ENCODE data around the gene SRRM4. TPM values are rescaled to one million over a fixed set of nuclear protein-coding genes. Genes with fewer than 3 reads are reported as not detected.

The SRRM4 gene
- total and polyA plus RNA-seq, 2 experiments from 2014 or later: 0.53 to 0.63 TPM

DNA sequence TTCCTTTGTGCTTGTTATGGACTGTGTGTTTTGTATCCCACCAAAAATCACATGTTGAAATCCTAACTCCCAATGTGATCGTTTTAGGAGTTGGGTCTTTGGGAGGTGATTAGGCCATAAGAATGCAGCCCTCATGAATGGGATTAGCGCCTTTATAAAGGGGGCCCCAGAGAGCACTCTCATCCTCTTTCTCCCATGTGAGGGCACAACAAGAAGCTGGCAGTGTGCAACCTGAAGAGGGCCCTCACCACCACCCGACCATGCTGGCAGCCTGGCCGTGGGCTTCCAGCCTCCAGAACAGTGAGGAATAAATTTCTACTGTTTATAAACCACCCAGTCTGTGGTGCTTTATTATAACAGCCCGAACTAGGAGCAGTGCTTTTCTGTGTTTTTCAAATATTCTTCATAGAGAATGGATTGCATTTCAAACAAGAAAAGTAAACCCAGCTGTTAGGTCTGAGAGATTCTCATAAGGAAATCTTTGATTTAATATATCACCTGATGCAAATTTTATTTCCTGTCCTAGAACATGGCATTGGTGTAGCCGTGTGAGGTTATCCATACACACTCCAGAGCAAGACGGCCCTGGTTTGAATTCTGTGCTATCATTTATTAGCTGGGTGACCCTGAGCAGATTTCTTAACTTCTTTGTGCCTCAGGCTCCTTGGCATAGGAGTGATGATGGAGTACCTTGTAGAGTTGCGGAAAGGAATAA is 225.2 kb downstream of the SRRM4 start:
- Histone ChIP-seq H3K36me3 (ENCODE audit: insufficient read depth) (no peaks in the 10 kb centered on the region), H4K20me1 (replicated peaks; ENCODE audit: insufficient read depth) (no peaks in the 10 kb centered on the region), H3F3A (replicated peaks; ENCODE audit: low read depth) (0 out of 2 replicates have a peak, but pooled peaks cover 10% of the 10 kb centered on the region), H3K4me1 (ENCODE audit: insufficient read depth) (peaks cover 30% of the 10 kb centered on the region), H3K27me3 (ENCODE audit: insufficient read depth) (no peaks in the 10 kb centered on the region), H3K4me2 (no peak overlapping the region), H3K4me3 (no peak overlapping the region), H3K27ac (ENCODE audit: low read depth) (no peak overlapping the region), H3K79me2 (replicated peaks; ENCODE audit: insufficient read depth) (no peaks in the 10 kb centered on the region), H2AFZ (peak overlapping the region; percentile 8; the same call in 1 of the 2 replicates), H3K9me2 (ENCODE audit: insufficient read depth) (peaks cover 5% of the 10 kb centered on the region; the same call in 1 of the 2 replicates)
- no peaks in the 10 kb centered on the region for H3K36me3 Mint-ChIP-seq (ENCODE audit: low read depth)
- H3K4me1 Mint-ChIP-seq: peaks cover 50% of the 10 kb centered on the region
- H3K9me3 Mint-ChIP-seq: no peaks in the 10 kb centered on the region
- DNase-seq (ENCODE audit: low spot score): peak; percentile 43
- TF ChIP-seq, protein P1, sequence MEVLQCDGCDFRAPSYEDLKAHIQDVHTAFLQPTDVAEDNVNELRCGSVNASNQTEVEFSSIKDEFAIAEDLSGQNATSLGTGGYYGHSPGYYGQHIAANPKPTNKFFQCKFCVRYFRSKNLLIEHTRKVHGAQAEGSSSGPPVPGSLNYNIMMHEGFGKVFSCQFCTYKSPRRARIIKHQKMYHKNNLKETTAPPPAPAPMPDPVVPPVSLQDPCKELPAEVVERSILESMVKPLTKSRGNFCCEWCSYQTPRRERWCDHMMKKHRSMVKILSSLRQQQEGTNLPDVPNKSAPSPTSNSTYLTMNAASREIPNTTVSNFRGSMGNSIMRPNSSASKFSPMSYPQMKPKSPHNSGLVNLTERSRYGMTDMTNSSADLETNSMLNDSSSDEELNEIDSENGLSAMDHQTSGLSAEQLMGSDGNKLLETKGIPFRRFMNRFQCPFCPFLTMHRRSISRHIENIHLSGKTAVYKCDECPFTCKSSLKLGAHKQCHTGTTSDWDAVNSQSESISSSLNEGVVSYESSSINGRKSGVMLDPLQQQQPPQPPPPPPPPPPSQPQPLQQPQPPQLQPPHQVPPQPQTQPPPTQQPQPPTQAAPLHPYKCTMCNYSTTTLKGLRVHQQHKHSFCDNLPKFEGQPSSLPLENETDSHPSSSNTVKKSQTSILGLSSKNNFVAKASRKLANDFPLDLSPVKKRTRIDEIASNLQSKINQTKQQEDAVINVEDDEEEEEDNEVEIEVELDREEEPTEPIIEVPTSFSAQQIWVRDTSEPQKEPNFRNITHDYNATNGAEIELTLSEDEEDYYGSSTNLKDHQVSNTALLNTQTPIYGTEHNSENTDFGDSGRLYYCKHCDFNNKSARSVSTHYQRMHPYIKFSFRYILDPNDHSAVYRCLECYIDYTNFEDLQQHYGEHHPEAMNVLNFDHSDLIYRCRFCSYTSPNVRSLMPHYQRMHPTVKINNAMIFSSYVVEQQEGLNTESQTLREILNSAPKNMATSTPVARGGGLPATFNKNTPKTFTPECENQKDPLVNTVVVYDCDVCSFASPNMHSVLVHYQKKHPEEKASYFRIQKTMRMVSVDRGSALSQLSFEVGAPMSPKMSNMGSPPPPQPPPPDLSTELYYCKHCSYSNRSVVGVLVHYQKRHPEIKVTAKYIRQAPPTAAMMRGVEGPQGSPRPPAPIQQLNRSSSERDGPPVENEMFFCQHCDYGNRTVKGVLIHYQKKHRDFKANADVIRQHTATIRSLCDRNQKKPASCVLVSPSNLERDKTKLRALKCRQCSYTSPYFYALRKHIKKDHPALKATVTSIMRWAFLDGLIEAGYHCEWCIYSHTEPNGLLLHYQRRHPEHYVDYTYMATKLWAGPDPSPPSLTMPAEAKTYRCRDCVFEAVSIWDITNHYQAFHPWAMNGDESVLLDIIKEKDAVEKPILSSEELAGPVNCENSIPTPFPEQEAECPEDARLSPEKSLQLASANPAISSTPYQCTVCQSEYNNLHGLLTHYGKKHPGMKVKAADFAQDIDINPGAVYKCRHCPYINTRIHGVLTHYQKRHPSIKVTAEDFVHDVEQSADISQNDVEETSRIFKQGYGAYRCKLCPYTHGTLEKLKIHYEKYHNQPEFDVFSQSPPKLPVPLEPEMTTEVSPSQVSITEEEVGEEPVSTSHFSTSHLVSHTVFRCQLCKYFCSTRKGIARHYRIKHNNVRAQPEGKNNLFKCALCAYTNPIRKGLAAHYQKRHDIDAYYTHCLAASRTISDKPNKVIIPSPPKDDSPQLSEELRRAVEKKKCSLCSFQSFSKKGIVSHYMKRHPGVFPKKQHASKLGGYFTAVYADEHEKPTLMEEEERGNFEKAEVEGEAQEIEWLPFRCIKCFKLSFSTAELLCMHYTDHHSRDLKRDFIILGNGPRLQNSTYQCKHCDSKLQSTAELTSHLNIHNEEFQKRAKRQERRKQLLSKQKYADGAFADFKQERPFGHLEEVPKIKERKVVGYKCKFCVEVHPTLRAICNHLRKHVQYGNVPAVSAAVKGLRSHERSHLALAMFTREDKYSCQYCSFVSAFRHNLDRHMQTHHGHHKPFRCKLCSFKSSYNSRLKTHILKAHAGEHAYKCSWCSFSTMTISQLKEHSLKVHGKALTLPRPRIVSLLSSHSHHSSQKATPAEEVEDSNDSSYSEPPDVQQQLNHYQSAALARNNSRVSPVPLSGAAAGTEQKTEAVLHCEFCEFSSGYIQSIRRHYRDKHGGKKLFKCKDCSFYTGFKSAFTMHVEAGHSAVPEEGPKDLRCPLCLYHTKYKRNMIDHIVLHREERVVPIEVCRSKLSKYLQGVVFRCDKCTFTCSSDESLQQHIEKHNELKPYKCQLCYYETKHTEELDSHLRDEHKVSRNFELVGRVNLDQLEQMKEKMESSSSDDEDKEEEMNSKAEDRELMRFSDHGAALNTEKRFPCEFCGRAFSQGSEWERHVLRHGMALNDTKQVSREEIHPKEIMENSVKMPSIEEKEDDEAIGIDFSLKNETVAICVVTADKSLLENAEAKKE (CRISPR knock-in tag; IDR thresholded peaks at IDR 0.05): 0 out of 2 replicates have a peak, but pooled peaks have one; percentile 48
- TF ChIP-seq, protein P2, sequence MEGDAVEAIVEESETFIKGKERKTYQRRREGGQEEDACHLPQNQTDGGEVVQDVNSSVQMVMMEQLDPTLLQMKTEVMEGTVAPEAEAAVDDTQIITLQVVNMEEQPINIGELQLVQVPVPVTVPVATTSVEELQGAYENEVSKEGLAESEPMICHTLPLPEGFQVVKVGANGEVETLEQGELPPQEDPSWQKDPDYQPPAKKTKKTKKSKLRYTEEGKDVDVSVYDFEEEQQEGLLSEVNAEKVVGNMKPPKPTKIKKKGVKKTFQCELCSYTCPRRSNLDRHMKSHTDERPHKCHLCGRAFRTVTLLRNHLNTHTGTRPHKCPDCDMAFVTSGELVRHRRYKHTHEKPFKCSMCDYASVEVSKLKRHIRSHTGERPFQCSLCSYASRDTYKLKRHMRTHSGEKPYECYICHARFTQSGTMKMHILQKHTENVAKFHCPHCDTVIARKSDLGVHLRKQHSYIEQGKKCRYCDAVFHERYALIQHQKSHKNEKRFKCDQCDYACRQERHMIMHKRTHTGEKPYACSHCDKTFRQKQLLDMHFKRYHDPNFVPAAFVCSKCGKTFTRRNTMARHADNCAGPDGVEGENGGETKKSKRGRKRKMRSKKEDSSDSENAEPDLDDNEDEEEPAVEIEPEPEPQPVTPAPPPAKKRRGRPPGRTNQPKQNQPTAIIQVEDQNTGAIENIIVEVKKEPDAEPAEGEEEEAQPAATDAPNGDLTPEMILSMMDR (conservative IDR thresholded peaks at IDR 0.05; ENCODE audit: low read depth in 2 of 2): peak; percentile 36 to 51; a peak in 3 of 4 replicates
- TF ChIP-seq ZNF114 (CRISPR knock-in tag; IDR thresholded peaks at IDR 0.05) (no peak), ZNF331 (CRISPR knock-in tag; IDR thresholded peaks at IDR 0.05; ENCODE audit: low read depth) (no peak), JUNB (IDR thresholded peaks at IDR 0.05; ENCODE audit: unreplicated experiment) (no peak), EZH2phosphoT487 (IDR thresholded peaks at IDR 0.05; ENCODE audit: unreplicated experiment) (no peak), ETS1 (IDR thresholded peaks at IDR 0.05) (no peak), EZH2 (IDR thresholded peaks at IDR 0.05; ENCODE audit: low read depth, unreplicated experiment) (no peak), CREB1 (CRISPR knock-in tag; IDR thresholded peaks at IDR 0.05; ENCODE audit: low read depth) (no peak), POLR2AphosphoS5 (IDR thresholded peaks at IDR 0.05; ENCODE audit: low read depth) (no peak), NANOG (IDR thresholded peaks at IDR 0.05; ENCODE audit: borderline replicate concordance) (no peak), STAT1 (IDR thresholded peaks at IDR 0.05; ENCODE audit: unreplicated experiment) (no peak)
- TF ChIP-seq, protein P3, sequence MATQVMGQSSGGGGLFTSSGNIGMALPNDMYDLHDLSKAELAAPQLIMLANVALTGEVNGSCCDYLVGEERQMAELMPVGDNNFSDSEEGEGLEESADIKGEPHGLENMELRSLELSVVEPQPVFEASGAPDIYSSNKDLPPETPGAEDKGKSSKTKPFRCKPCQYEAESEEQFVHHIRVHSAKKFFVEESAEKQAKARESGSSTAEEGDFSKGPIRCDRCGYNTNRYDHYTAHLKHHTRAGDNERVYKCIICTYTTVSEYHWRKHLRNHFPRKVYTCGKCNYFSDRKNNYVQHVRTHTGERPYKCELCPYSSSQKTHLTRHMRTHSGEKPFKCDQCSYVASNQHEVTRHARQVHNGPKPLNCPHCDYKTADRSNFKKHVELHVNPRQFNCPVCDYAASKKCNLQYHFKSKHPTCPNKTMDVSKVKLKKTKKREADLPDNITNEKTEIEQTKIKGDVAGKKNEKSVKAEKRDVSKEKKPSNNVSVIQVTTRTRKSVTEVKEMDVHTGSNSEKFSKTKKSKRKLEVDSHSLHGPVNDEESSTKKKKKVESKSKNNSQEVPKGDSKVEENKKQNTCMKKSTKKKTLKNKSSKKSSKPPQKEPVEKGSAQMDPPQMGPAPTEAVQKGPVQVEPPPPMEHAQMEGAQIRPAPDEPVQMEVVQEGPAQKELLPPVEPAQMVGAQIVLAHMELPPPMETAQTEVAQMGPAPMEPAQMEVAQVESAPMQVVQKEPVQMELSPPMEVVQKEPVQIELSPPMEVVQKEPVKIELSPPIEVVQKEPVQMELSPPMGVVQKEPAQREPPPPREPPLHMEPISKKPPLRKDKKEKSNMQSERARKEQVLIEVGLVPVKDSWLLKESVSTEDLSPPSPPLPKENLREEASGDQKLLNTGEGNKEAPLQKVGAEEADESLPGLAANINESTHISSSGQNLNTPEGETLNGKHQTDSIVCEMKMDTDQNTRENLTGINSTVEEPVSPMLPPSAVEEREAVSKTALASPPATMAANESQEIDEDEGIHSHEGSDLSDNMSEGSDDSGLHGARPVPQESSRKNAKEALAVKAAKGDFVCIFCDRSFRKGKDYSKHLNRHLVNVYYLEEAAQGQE (IDR thresholded peaks at IDR 0.05; ENCODE audit: unreplicated experiment): no peak
- no peak overlapping the region for H3K4me3 Mint-ChIP-seq
- peak overlapping the region; percentile 41 for H3K27ac Mint-ChIP-seq
- ATAC-seq: peak; percentile 31
- H3K27me3 Mint-ChIP-seq (ENCODE audit: insufficient read depth, low read depth, poor library complexity): peaks cover 5% of the 10 kb centered on the region
